GM23248 (cell line): ENCODE results near the gene ESPNL.

ENCODE experiments used
- EZH2 ChIP-seq: fragments of 200-600 bp; sonication (generic); IDR thresholded peaks from 2 replicates; pipeline ENCODE4 v1.6.1; 2018; ENCODE audit warnings: antibody characterized with exemption, mild to moderate bottlenecking; ENCODE audit not compliant: insufficient read depth, poor library complexity, severe bottlenecking
- EZH2phosphoT487 ChIP-seq: fragments of 200-600 bp; sonication (generic); IDR thresholded peaks from 2 replicates; pipeline ENCODE4 v1.6.1; 2018; ENCODE audit warnings: antibody characterized with exemption, moderate library complexity, mild to moderate bottlenecking, low read depth; ENCODE audit not compliant: insufficient read depth

- no peak for TF ChIP-seq EZH2
- TF ChIP-seq EZH2phosphoT487: no peak
Observed at GRCh38 chr2:238095143-238095542, 5.0 kb upstream of the ESPNL start.
